Ishikawa (cell line): ENCODE measurements around the gene RGL1.

Experiments used
- CREB1 ChIP-seq: IDR thresholded peaks from 2 replicates; pipeline ENCODE4 v1.6.1; 2012; ENCODE audit warnings: low read depth
- NFIC ChIP-seq: IDR thresholded peaks from 2 replicates; pipeline ENCODE4 v1.6.1; 2012
- RAD21 ChIP-seq: IDR thresholded peaks from 2 replicates; pipeline ENCODE4 v1.6.1; 2012; ENCODE audit warnings: low read depth

DNA sequence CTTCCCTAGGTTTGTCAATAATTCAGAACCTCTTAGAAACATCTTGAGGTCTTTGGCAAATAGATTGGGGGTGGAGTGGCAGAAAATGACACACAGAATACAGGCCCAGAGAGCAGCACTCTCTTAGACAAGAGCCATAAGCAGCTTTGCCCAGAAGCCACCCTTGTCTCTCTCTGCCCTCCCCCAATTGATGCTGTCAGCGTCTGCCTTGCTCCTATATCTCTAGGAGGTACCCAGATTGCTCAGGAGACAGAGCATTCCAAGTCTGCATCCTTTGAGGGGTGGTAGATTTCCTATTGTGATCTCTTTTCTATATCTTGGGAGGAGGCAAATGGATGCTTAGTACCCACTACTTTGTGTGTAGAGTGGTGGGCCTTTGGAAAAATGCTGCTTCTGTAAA, 1.8 kb downstream of the RGL1 start:
- no peak for TF ChIP-seq CREB1
- TF ChIP-seq RAD21 = no peak
- no peak for TF ChIP-seq NFIC
